GM18909 (cell line): ENCODE data around the gene PPP1R13L.
"Not testable (repeated sequence)": the region's sequence is repeated elsewhere in the genome, so short reads cannot be mapped to it uniquely, and the experiment has no call there.

Experiments
- ATAC-seq: cut with Tn5 transposase; IDR thresholded peaks from one replicate; pipeline ENCODE4 v1.9.1; 2021; ENCODE audit warnings: mild to moderate bottlenecking; ENCODE audit not compliant: unreplicated experiment, poor library complexity

The PPP1R13L gene

GRCh38 chr19:45349430-45349941 is 55.4 kb downstream of the PPP1R13L start:
- no peak for ATAC-seq

GRCh38 chr19:45349126-45349415 is 55.8 kb downstream of the PPP1R13L start:
- no peak for ATAC-seq

GRCh38 chr19:45348367-45349125 is 56.3 kb downstream of the PPP1R13L start:
- ATAC-seq = no peak

- no peak for ATAC-seq
These were observed 57.1 kb downstream of the PPP1R13L start for GRCh38 chr19:45347570-45348366.

- ATAC-seq = no peak
These were observed 58.4 kb downstream of the PPP1R13L start for GRCh38 chr19:45346449-45346848.

- no peak for ATAC-seq
These were observed 59.4 kb downstream of the PPP1R13L start for GRCh38 chr19:45345506-45345860.

- ATAC-seq = no peak
These were observed 60.0 kb downstream of the PPP1R13L start for GRCh38 chr19:45344621-45345505.

- no peak for ATAC-seq
These were observed 62.0 kb downstream of the PPP1R13L start for GRCh38 chr19:45342911-45343310.

GRCh38 chr19:45340899-45341453 is 63.9 kb downstream of the PPP1R13L start:
- ATAC-seq = no peak

- no peak for ATAC-seq
These were observed 64.5 kb downstream of the PPP1R13L start, which contains the start of gene KLC3 for GRCh38 chr19:45340232-45340898. Gene KLC3, plus strand, starts transcription at chr19:45340750. Its CDS starts 4,792 bp downstream, at chr19:45345542.

GRCh38 chr19:45339629-45340028 is 65.2 kb downstream of the PPP1R13L start:
- ATAC-seq = no peak

GRCh38 chr19:45336696-45337251 is 68.1 kb downstream of the PPP1R13L start:
- ATAC-seq = no peak

GRCh38 chr19:45334881-45335280 is 70.0 kb downstream of the PPP1R13L start:
- not testable (repeated sequence) for ATAC-seq

GRCh38 chr19:45333609-45334303 is 71.1 kb downstream of the PPP1R13L start:
- no peak for ATAC-seq

GRCh38 chr19:45331411-45331810 is 73.5 kb downstream of the PPP1R13L start:
- ATAC-seq = no peak
